Keratinocyte (primary cell): ENCODE measurements around the gene PCTP. TPM values are rescaled to one million over a fixed set of nuclear protein-coding genes. Genes with fewer than 3 reads are reported as not detected.

Source experiments
- DNase-seq: peaks from one replicate; pipeline ENCODE4 v3.0.0-alpha.2; 2011; ENCODE audit warnings: low read depth, missing footprints, low spot score
- FAIRE-seq: peaks from 2 replicates; lab custom pipeline; 2011; peaks lifted over from hg19 to GRCh38; lab: Jason Lieb, UNC
- H2AFZ ChIP-seq: 2 replicates; pipeline ENCODE4 v1.6.0; 2012; ENCODE audit warnings: low read length, control low read depth, inconsistent platforms; ENCODE audit not compliant: control insufficient read depth
- H3K27ac ChIP-seq: 2 replicates; pipeline ENCODE4 v1.5.1; 2011; ENCODE audit warnings: low read length; ENCODE audit not compliant: control insufficient read depth, insufficient read depth
- H3K27me3 ChIP-seq: 3 replicates; pipeline ENCODE4 v1.6.0; 2011; ENCODE audit warnings: low read length; ENCODE audit not compliant: control insufficient read depth, insufficient read depth; ENCODE audit errors: extremely low read depth
- H3K36me3 ChIP-seq, 2 experiments: 2 replicates in 1 of 2; 3 replicates in 1 of 2; pipeline ENCODE4 v1.5.1; 2011; ENCODE audit warnings: low read length in 2 of 2, mild to moderate bottlenecking in 1 of 2; ENCODE audit not compliant: control insufficient read depth in 2 of 2, insufficient read depth in 2 of 2; ENCODE audit errors: extremely low read depth in 1 of 2
- H3K4me1 ChIP-seq: 3 replicates; pipeline ENCODE4 v1.5.1; 2011; ENCODE audit warnings: low read length; ENCODE audit not compliant: control insufficient read depth, insufficient read depth; ENCODE audit errors: extremely low read depth
- H3K4me2 ChIP-seq: 3 replicates; pipeline ENCODE4 v1.6.0; 2011; ENCODE audit warnings: low read depth, low read length; ENCODE audit not compliant: control insufficient read depth, insufficient read depth; ENCODE audit errors: extremely low read depth
- H3K4me3 ChIP-seq, 3 experiments: fragments of 200-600 bp in 1 of 3; sonication (generic) in 1 of 3; 2 replicates in 2 of 3; 3 replicates in 1 of 3; pipeline ENCODE4 v1.5.1; 2011 to 2016; ENCODE audit warnings: low read length in 3 of 3, mild to moderate bottlenecking in 3 of 3, control low read depth in 2 of 3, inconsistent platforms in 1 of 3, low read depth in 1 of 3, mixed read lengths in 1 of 3, mixed run types in 1 of 3, moderate library complexity in 1 of 3; ENCODE audit not compliant: control insufficient read depth in 2 of 3, insufficient read depth in 2 of 3; ENCODE audit errors: extremely low read depth in 1 of 3
- H3K79me2 ChIP-seq: 2 replicates; pipeline ENCODE4 v1.6.0; 2012; ENCODE audit warnings: low read length; ENCODE audit not compliant: control insufficient read depth, insufficient read depth
- H3K9ac ChIP-seq: 3 replicates; pipeline ENCODE4 v1.6.0; 2011; ENCODE audit warnings: low read length; ENCODE audit not compliant: control insufficient read depth, insufficient read depth; ENCODE audit errors: extremely low read depth
- H3K9me1 ChIP-seq: 3 replicates; pipeline ENCODE4 v1.6.0; 2011; ENCODE audit warnings: low read length; ENCODE audit not compliant: control insufficient read depth, insufficient read depth; ENCODE audit errors: extremely low read depth
- H3K9me3 ChIP-seq: 2 replicates; pipeline ENCODE4 v1.5.1; 2012; ENCODE audit warnings: low read depth, low read length; ENCODE audit not compliant: control insufficient read depth
- H4K20me1 ChIP-seq: 3 replicates; pipeline ENCODE4 v1.6.0; 2011; ENCODE audit warnings: low read length; ENCODE audit not compliant: control insufficient read depth, insufficient read depth; ENCODE audit errors: extremely low read depth
- EZH2 ChIP-seq: IDR thresholded peaks from one replicate; pipeline ENCODE4 v1.6.1; 2012; ENCODE audit warnings: inconsistent platforms, mild to moderate bottlenecking, low read length, moderate library complexity
- dilution Hi-C: fragments of 300-500 bp; cut with MboI; formaldehyde crosslinking; loops from one replicate; pipeline ENCODE4 v1.7.0; 2020; ENCODE audit warnings: low sequenced_read_pairs; ENCODE audit not compliant: extremely low pct_ligation_motif_present
- polyA plus RNA-seq, 5 experiments: library from polyadenylated mRNA; depleted of rRNA in 3 of 5; stranded (reverse) in 3 of 5; stranded (forward) in 1 of 5; unstranded in 1 of 5; fragments of >200 nt; gene quantifications; 1 replicate in 1 of 5; 2 replicates in 3 of 5; 3 replicates in 1 of 5; pipeline versions ENCODE4 v1.2.1 to v1.2.3, GENCODE V29; 2011 to 2012; ENCODE audit warnings: missing spikeins in 2 of 5, low read depth in 1 of 5, low replicate concordance in 1 of 5
- TF ChIP-seq, protein P1 (sequence below), 3 experiments: IDR thresholded peaks in 1 of 3; conservative IDR thresholded peaks in 1 of 3; optimal IDR thresholded peaks in 1 of 3; 2 replicates in 2 of 3; 3 replicates in 1 of 3; pipeline versions ENCODE3 to v1.5.1; 2011; ENCODE audit warnings: low read length in 3 of 3, mild to moderate bottlenecking in 3 of 3, moderate library complexity in 2 of 3, control low read depth in 1 of 3, inconsistent platforms in 1 of 3; ENCODE audit not compliant: insufficient read depth in 2 of 3; ENCODE audit errors: extremely low read depth in 1 of 3

Gene PCTP
- polyA plus RNA-seq, 1 donor (not counting 4 experiments of a cell fraction or from before 2014, with no cell fraction given), result 29.5 TPM

DNA sequence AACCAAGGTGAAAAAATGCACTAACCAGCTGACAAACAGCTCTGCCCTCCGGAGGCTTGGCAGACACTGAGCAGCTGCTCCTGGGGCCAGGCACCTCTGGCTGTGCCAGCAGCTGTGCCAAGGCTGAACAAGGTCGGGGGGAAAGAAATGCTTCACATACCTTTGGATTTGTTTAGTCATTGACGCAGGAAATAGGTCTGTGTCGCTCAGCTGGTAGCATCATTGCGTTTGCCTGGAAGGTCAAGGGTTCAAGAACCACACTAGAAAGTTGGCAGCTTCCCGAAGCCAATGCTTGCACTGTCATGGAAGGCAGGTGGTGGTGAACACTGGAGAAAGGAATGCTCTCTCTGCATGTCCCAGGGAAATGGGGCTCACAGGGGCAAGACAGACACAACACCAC, 63.5 kb downstream of the PCTP start:
- H3K79me2 ChIP-seq, result no peaks in the 10 kb centered on the region
- no peak overlapping the region for H3K9ac ChIP-seq
- H3K36me3 ChIP-seq, result no peaks in the 10 kb centered on the region
- H3K27ac ChIP-seq, result no peak overlapping the region
- dilution Hi-C loops, result no loop called here
- no peaks in the 10 kb centered on the region for H3K4me1 ChIP-seq
- no peak overlapping the region for H3K4me3 ChIP-seq
- FAIRE-seq (no peak), DNase-seq (no peak)
- no peaks in the 10 kb centered on the region for H3K9me1 ChIP-seq
- no peak overlapping the region for H3K4me2 ChIP-seq
- H3K27me3 ChIP-seq, result no peaks in the 10 kb centered on the region
- TF ChIP-seq, protein P1, sequence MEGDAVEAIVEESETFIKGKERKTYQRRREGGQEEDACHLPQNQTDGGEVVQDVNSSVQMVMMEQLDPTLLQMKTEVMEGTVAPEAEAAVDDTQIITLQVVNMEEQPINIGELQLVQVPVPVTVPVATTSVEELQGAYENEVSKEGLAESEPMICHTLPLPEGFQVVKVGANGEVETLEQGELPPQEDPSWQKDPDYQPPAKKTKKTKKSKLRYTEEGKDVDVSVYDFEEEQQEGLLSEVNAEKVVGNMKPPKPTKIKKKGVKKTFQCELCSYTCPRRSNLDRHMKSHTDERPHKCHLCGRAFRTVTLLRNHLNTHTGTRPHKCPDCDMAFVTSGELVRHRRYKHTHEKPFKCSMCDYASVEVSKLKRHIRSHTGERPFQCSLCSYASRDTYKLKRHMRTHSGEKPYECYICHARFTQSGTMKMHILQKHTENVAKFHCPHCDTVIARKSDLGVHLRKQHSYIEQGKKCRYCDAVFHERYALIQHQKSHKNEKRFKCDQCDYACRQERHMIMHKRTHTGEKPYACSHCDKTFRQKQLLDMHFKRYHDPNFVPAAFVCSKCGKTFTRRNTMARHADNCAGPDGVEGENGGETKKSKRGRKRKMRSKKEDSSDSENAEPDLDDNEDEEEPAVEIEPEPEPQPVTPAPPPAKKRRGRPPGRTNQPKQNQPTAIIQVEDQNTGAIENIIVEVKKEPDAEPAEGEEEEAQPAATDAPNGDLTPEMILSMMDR (optimal IDR thresholded peaks at IDR 0.05 in 1 of 3, IDR thresholded peaks at IDR 0.05 in 1 of 3, conservative IDR thresholded peaks at IDR 0.05 in 1 of 3; ENCODE audit: extremely low read depth in 1 of 3, insufficient read depth in 2 of 3, low read length in 3 of 3), result no peak
- no peak for TF ChIP-seq EZH2
- H3K9me3 ChIP-seq, result no peaks in the 10 kb centered on the region
- no peaks in the 10 kb centered on the region for H4K20me1 ChIP-seq
- H2AFZ ChIP-seq, result no peak overlapping the region

DNA sequence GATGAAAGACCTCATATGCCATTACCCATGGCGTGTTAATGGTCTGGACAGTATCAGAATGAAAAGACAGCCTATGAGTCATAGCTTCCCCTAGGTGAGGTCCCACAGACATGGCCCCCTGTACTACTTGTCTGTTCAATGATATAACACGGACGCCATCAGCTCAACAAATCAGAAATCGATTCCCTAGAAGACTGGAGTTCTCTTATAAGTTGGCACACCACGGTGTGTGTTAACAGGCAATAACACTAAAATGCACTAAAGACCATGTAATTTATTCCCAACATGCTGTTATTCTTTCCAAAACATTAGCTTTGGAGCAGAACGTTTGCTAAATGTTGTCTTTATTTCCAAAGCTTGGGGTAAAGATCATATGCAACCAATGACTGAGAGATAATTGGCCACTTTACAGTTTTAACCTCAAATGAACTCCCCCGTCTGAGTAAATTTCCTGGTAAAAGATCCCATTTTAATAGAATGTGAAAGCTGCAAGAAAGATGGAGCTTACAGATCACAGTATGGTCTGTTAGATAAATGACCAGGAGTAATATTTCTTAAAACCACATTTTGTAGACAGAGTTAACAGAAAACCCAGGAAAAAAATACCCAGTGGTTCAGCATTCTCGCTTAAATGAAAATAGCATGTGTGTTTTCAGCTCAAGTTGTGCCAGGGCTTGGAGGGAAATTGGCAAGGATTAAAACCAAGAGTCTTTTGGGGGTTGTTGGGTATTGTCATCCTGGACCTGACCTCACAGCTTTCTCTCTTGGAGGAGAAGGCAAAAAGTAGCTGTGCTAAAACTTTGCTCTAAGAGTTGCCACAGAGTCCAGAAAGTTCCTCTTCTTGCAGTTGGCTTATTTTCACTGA, 65.9 kb downstream of the PCTP start:
- Histone ChIP-seq H3K36me3 (no peaks in the 10 kb centered on the region), H3K9me3 (no peaks in the 10 kb centered on the region), H3K27ac (no peak overlapping the region), H3K9me1 (no peaks in the 10 kb centered on the region), H4K20me1 (no peaks in the 10 kb centered on the region), H3K27me3 (no peaks in the 10 kb centered on the region), H3K4me3 (no peak overlapping the region), H2AFZ (no peak overlapping the region), H3K4me1 (no peaks in the 10 kb centered on the region), H3K79me2 (no peaks in the 10 kb centered on the region), H3K9ac (no peak overlapping the region), H3K4me2 (no peak overlapping the region)
- FAIRE-seq (no peak), DNase-seq (no peak)
- TF ChIP-seq, protein P1 (optimal IDR thresholded peaks at IDR 0.05 in 1 of 3, IDR thresholded peaks at IDR 0.05 in 1 of 3, conservative IDR thresholded peaks at IDR 0.05 in 1 of 3; ENCODE audit: extremely low read depth in 1 of 3, insufficient read depth in 2 of 3, low read length in 3 of 3), result no peak
- no peak for TF ChIP-seq EZH2
- dilution Hi-C loops, result no loop called here
